ENCODE measurements around the gene SSBP3.
A peak's percentile ranks its signal among the peaks of the same experiment; 100 is the strongest.
"Not testable (repeated sequence)": the region's sequence is repeated elsewhere in the genome, so short reads cannot be mapped to it uniquely, and the experiment has no call there.

Gene SSBP3

DNA sequence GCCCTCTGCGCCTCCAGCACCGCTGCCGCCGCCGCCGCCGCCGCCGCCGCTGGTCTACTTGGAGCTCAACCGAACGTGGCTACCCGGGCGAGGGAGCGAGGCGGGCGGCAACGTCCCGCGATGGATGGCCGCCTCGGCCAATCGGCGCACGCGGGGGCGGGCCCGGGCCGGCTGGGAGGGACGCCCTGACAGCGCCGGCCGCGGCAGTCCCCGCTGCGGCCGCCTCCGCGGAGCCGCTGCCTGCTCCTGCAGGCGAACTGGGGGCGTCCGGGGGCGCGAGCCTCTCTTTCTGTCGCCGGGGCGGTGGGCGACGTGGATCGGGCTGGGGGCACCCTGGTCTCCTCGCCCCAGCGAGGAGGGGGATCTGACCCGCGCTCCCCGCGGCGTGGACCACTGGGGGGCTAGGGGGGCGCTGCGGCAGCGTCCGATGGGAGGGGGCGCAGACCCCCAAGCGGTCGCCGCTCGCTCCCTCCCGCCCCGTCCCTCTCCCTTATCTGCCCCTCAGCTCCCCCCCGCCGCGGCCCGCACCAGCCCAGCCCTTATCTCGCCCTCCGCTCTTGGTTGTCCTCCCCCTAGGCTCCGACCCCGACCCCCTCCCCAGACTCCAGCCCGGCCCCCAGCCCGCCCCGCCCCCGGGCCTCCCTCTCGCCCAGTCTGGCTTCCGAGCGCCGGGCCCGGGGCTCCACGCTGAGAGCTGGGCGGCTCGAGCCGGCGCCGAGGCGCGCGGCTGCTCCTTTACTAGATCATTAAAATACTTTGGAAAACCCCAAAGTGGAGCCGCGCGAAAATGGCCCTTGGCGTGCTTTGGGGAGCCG is at the start of gene SSBP3:
Gene SSBP3 (minus strand): TSS at position 56 of the 815 bp plus-strand sequence.
- peak; percentile 92 for DNase-seq

DNA sequence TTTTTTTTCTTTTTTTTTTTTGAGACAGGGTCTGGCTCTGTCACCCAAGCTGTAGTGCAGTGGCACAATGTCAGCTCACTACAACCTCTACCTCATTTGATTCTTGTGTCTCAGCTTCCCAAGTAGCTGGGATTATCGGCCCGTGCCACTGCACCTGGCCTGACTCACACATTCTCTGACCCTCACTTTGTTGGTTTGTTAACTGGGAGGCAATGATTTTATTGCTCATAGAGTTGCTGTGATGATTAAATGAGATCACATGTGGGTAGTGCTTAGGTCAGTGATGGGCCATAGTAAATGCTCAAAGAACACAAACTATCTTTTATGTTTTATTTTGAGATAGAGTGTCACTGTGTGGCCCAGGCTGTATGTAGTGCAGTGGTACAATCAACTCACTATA is 47.3 kb upstream of the SSBP3 start:
- no peak for DNase-seq

DNA sequence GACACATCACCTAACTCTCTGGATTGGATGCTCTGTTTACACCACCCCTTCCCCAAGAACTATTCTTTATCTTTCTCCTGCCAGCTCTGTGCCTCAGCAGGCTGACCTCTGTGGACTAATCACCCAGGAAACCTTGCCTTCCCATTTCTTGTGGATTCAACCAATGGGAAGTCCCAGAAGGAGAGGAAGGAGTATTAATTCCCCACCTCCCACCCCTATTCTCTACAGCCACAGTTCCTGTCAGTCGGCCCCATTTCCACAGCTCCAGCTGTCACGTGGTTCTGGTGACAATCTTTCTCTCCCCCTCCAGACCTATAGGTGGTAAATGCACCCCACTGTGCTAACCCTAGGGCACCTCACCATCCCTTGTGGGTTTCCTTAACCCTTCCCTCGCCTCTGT is 46.8 kb upstream of the SSBP3 start:
- no peak for DNase-seq

DNA sequence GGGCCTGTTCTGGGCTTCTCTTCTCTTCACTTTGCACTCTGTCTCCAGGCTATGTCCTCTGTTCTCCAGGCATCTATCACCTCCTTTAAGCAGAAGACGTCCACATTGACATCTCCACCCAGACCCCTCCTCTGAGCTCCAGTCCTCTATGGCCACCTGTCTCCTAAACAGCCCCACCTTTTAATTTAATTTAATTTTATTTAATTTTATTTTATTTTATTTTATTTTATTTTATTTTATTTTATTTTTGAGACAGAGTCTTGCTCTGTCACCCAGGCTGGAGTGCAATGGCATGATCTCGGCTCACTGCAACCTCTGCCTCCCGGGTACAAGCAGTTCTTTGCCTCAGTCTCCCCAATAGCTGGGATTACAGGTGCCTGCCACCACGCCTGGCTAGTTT is 43.2 kb upstream of the SSBP3 start:
- DNase-seq, result not testable (repeated sequence)

DNA sequence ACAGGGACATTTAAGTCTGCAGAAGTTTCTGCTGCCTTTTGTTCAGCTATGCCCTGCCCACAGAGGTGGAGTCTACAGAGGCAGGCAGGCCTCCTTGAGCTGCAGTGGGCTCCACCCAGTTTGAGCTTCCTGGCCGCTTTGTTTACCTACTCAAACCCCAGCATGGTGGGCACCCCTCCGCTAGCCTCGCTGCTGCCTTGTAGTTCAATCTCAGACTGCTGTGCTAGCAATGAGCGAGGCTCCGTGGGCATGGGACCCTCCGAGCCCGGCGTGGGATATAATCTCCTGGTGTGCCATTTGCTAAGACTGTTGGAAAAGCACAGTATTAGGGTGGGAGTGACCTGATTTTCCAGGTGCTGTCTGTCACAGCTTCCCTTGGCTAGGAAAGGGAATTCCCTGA is 42.6 kb upstream of the SSBP3 start:
- not testable (repeated sequence) for DNase-seq

DNA sequence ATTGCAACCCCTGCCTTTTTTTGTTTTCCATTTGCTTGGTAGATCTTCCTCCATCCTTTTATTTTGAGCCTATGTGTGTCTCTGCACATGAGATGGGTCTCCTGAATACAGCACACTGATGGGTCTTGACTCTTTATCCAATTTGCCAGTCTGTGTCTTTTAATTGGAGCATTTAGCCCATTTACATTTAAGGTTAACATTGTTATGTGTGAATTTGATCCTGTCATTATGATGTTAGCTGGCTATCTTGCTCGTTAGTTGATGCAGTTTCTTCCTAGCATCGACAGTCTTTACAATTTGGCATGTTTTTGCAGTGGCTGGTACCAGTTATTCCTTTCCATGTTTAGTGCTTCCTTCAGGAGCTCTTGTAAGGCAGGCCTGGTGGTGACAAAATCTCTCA is 40.9 kb upstream of the SSBP3 start:
- DNase-seq, result not testable (repeated sequence)

DNA sequence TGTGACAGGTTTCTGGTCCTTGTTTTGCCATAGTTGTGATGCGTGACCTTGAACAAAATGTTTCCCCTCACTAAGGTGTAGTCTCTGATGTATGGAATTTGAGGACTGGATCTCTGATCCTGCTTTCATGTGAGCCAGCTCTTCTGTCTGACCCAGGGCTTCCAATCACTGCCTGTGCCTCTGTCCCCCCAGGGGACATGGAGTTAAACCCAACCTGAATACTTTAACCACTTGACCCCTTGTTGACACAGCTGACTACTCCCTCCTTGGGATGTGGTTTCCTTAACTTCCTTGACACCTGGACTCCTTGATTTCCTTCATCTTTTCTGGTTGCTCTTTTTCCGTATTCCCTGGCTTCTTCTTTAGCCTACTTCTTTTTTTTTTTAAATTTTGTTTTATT is 36.0 kb upstream of the SSBP3 start:
- DNase-seq, result no peak

DNA sequence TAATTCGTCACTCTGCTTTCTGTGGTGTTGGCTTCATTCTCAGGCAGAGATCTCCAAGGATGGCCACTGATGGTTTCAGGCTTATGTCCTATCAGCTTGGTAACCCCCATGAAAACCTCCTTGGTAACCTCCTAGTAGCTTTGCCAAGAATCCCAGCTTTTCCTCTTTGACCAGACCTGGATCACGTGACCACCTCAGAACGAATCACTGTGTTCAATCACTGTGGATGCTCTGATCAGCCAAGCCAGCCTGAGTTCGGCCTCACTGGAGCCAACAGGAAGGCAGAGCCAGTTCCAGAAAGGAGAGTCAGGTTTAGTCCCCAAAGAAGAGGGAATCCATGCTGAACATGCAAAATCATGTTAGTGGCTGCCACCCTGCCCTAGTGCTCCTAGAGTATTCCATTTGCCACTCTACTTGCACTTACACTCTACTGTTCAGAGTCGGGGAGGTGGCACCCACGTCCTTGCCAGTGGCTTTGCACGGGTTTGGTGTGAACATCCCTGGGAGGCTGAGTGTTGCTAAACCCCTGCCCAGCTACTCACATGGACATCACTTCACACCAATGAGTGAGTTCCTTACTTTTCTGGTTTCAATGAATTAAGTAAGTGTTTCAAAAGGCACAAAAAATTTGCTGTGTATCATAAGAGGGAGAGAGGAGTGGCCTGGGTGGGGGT is 33.5 kb upstream of the SSBP3 start:
- no peak for DNase-seq

DNA sequence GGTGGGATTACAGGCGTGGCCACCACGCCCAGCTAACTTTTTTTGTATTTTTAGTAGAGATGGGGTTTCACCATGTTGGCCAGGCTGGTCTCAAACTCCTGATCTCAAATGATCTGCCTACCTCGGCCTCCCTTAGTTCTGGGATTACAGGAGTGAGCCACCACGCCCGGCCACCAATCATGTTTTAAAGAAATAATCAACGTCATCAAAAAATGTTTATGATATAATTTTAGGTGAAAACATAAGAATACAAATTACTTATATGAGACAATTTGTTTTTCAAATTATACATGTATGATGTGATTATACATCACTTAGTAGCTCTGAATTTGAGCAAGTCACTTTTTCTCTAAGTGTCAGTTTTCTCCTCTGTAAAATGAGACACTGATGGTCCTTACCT is 31.6 kb upstream of the SSBP3 start:
- DNase-seq, result no peak

DNA sequence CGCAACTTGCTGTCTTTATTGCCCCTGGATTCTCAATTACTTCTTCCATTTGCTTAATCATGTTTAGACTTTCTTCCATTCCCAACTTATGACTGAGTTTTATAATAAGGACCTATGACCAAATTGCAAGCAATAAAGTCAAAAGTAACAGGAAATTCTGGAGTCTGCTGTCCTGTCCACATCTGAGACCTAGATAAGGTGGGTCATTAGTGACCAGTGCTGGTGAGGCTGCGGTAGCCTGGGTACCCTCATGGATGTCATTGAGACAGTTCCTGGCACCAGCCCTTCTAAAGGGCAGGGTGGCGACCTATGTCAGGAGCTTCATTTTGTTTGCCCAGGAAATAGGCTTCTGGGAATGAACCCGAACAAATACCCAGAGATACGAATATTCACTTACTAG is 30.6 kb upstream of the SSBP3 start:
- DNase-seq, result no peak

DNA sequence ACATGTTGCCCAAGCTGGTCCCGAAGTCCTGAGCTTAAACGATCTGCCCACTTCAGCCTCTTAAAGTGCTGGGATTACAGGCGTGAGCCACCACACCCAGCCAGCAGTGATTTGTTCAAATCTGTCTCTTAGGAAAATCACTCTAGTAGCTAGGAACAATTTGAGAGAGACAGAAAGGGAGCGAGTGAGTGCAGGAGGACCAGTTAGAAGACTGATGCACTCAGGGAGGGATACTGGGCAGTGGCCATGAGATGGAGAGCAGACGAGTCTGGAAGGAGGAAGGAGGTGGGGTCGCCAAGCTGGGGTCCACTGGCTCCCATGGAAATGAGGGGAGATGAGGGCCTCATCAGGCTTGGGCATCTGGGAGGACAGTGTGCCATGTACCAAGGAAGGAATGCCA is 23.6 kb upstream of the SSBP3 start:
- no peak for DNase-seq

DNA sequence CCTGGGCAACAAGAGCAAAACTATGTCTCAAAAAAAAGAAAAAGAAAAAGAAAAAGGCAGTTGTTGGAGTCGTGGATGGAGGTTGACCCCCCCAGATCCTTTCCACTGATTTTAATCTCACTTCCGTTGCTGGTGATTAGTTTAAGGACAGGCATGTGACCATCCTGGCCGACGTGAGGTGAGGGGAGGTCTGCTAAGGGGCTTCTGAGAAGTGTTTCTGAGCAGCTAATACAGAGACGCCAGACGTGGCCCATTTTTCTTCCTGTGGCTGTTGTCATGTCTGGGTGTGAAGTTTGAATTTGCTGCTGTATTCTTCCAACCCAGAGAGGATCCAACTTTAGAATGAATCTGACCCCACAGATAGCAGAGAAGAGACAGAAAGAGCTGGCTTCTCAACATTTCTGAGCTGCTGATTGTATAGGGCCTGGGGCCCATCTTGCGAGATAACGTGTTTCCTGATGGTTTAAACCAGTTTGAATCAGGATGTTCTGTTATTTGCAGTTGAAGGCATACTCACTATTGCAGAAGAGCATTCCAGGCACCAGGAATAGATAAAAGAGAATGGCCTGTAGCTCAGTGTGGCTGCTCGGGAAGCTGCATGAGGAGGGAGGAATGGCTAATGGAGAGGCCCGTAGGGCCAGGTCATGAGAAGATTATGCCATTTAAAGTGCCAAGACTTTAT is 22.8 kb upstream of the SSBP3 start:
- DNase-seq, result no peak

DNA sequence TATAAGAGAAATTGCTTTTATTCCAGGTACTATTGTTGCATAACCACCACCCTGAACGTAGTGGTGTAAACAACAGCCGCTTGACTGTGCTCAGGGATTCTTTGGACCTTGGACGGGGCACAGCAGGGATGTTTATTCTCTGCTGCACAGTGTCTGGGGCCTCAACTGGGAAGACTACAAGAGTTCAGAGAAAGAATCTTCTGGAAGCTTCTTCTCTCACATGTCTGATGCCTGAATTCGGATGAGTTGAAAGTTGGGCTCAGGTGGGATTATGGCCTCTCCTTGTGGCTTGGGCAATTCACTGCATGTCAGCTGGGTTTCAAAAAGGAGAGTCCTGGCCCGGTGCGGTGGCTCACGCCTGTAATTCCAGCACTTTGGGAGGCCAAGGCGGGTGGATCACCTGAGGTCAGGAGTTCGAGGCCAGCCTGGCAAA is 19.0 kb upstream of the SSBP3 start:
- DNase-seq, result no peak

DNA sequence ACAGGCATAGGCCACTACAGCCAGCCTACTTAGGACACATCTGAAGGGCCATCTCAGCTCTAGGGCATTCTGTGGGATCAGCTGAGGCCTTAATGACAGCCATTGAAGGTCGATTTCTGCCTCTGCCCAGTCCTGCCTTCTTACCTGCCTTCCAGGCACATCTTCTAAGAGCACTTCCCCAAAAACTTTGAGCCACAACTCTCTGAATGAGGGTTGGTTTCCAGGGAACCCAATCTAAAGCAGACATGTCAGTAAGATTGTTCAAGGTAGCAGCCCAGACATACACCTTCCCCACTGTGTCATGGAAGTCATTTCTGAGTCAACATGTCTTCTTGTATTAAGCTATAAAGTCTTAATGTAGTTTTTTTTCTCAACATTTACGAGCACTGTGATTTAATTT is 18.2 kb upstream of the SSBP3 start:
- no peak for DNase-seq

DNA sequence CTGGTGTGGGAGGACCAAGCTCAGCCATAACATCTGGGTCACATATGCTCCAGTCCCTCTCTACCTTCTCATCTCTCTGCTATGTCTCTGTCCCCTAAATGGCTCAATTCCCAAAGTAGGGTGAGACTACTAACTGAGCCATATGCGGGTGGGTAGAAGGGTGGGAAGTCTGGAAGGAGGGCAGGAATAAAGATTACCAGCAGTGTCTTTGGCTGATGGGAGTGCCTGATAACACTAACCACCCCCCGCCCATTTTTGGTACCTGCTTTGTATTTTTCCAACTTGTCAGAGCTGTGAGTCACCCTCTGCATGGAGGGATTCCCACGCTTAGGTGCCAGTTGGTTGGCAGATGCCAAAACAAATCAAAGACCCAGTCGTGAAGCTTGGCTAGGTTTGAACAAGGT is 14.9 kb upstream of the SSBP3 start:
- DNase-seq, result no peak

DNA sequence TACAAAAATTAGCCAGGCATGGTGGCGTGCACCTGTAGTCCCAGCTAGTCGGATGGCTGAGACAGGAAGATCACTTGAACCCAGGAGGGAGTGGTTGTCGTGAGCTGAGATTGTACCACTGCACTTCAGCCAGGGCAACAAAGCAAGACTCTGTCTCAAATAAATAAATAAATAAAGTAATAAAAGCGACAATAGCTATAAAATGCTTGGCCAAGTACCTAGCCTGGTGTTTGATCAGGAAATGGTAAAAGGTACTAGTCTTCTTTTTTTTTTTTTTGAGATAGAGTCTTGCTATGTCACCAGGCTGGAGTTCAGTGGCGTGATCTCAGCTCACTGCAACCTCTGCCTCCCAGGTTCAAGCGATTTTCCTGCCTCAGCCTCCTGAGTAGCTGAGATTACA is 12.4 kb upstream of the SSBP3 start:
- not testable (repeated sequence) for DNase-seq

DNA sequence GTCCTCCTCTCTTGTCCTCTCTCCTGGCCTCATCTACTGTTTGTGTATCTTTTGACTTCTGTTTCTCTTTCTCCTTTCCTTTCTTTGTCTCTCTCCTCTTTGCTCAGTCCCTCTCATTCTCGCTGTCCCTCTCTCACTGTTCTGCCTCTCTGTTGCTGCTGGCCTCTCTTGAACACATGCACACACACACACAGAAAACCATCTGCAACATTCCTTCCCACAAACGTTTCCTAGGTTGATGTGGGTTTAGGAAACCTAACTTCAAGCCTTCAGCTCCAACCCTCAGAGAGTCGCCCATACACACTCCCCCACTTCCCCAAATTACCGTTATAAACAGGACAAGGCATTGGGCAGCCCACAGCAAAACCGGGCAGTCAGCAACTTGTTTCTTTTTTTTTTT is 10.9 kb upstream of the SSBP3 start:
- DNase-seq, result no peak

DNA sequence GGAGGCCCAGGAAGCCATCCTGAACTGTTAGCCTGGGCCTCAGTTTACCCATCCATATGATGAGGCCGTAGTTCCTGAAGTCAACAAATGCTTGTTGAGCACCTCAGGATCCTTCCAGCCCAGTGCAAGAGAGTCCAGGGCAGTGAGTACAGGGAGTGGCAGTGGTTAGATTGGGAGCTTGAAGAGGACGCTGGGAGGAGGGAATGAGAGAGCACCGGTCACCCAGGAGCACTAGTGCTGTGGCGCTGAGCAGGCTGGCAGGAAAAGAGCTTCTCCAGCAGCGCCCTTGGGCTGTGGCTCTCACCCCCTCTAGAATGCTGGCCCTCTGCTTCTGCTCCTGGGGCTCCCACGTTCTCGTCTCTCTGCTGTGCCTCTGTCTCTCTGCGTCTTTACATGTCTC is 10.2 kb upstream of the SSBP3 start:
- no peak for DNase-seq

DNA sequence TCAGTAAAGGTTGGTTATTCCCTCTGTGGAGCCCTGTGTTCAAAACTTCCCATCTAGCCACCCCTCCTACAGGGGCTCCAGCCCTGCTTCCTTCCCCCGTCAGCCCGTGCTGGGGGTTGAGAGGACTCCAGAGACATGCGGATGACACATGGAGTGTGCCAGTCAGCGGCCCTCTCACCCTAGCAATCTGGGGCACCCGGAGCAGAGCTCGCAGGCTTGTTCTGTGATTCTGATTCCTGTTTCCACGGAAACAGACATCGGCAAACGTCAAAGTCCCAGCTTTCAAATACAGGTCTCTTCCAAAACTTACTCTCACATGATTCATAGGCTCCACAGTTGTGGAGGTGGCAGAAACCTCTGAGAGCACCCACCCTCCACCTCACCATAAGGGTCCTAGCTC is 9.8 kb upstream of the SSBP3 start:
- no peak for DNase-seq

DNA sequence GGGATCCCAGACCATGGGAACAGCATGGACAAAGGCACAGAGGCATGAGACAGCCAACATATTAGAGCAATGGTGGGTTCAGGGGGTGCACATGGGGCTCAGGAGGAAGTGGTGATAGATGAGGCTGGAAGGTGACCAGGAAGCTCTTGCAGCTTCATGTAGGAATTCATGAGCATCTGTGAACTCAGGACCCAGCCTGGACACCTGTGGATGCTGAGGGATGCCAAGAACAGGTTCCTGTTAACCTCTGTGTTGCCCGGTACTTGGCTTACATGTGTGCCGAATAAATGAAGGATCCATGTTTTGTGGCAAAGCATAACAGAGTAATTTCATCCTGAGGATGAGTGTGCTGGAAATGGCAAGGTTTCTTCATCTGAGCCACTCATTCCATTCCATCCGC is 9.3 kb upstream of the SSBP3 start:
- no peak for DNase-seq

DNA sequence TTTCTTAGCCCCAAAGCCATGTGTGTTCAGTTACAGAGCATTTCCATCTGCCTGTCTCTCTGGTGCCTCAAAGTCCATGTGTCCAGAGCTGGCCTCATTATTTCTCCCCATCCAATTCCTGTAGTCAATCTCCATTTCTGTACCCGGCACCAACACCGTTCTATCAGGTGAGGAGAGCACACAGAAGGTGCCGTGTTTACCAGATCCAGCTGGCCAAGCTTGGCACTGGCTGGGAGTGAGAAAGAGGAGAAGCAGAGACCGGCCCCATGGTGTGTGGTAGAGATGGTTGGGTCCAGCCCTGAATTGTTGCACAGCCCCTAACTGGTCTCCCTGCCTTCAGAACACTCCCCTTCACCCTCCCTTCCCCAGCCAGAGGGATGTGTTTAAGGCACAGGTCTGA is 7.5 kb upstream of the SSBP3 start:
- no peak for DNase-seq

DNA sequence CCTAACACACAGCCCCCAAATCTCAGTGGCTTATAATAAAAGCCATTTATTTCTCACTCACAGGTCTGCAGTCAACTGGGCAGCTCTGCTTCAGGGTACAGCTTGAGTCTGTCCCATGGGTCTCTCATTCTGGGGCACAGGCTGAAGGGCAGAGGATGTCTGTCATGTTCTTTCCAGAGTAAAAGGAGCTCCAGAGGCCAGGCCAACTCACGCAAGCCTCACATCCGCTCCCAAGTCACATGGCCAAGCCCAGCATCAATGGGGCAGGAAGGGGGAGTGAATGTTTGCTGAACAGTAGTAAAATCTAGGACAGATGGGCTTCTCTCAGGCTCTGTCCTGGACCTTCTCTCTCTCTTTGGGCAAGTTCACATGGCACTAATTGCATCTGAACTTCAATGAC is 7.1 kb upstream of the SSBP3 start:
- DNase-seq, result peak; percentile 69

DNA sequence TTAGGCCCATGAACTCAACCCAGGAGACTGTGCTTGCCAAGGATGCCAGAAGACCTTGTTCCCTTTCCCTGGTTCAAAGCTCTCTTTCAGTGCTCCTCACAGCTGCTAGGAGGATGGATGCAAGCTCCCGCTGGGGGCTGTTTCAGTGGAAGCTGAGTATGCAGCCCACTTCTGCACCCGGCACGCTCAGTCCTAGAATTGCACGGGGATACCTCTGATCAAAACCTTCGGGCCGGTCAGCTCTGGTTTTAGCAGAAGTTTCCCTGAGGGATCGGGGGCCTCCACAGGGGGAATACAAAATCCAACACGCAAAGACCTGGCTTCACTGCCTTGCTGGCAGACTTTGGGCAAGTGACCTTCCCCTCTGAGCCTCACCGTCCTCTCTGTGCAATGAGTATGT is 4.2 kb upstream of the SSBP3 start:
- DNase-seq, result no peak

Measured in fibroblast of upper back skin (primary cell).